Measurements from ENCODE around the gene UQCC2.

DNA sequence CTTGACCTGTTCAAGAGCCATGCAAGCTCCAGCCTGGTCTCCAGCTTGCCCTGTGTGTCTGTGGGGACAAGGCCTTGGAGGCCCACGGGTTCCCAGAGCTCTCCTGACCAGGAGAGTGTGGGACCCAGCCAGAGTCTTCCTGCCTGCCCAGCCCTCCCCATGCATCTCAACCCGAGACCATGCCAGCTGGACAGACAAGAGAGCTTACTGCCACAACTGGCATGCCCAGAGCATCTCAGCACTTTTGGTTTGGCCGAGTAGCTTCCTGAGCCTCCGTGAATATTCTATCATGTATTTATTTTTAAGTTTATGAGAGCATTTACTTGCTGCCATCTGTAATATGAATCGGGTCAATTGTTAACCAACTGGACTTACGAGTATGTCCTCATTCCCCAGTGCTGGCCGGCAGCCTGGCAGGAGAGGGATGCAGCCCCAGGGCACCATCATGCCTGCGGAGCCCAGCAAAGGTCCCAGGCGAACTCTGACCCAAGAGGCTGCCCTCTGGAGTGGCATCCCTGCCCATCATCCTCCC lies 20.3 kb upstream of the UQCC2 start:
- TF ChIP-seq, protein P1, sequence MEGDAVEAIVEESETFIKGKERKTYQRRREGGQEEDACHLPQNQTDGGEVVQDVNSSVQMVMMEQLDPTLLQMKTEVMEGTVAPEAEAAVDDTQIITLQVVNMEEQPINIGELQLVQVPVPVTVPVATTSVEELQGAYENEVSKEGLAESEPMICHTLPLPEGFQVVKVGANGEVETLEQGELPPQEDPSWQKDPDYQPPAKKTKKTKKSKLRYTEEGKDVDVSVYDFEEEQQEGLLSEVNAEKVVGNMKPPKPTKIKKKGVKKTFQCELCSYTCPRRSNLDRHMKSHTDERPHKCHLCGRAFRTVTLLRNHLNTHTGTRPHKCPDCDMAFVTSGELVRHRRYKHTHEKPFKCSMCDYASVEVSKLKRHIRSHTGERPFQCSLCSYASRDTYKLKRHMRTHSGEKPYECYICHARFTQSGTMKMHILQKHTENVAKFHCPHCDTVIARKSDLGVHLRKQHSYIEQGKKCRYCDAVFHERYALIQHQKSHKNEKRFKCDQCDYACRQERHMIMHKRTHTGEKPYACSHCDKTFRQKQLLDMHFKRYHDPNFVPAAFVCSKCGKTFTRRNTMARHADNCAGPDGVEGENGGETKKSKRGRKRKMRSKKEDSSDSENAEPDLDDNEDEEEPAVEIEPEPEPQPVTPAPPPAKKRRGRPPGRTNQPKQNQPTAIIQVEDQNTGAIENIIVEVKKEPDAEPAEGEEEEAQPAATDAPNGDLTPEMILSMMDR (IDR thresholded peaks at IDR 0.05), result no peak
- no peak for TF ChIP-seq POLR2A (IDR thresholded peaks at IDR 0.05)
